ENCODE data around the gene MEOX1. TPM values are rescaled to one million over a fixed set of nuclear protein-coding genes. Genes with fewer than 3 reads are reported as not detected.

The MEOX1 gene
- total RNA-seq, 1 experiment from 2014 or later: not detected

GRCh38 chr17:43670645-43671030, 8.9 kb upstream of the MEOX1 start:
- H4K5ac ChIP-seq (ENCODE audit: insufficient read length, low read depth, low read length): no peak overlapping the region
- peaks cover 15 to 29% of the 10 kb centered on the region in 2 experiments for H3K4me1 Mint-ChIP-seq
- H3K27ac Mint-ChIP-seq: no peak overlapping the region

More at GRCh38 chr17:43670645-43671030, 8.9 kb upstream of the MEOX1 start:
- Histone ChIP-seq H3K14ac (ENCODE audit: insufficient read depth, low read length) (no peak overlapping the region), H2BK120ac (ENCODE audit: low read depth, low read length, poor library complexity, severe bottlenecking) (no peak overlapping the region), H2BK5ac (ENCODE audit: insufficient read length, low read length) (no peak overlapping the region), H3T11ph (ENCODE audit: low read length) (no peak overlapping the region), H2AK5ac (ENCODE audit: insufficient read length, low read length) (no peak overlapping the region), H2AFZ (ENCODE audit: low read length) (no peak overlapping the region), H3K56ac (ENCODE audit: insufficient read length, low read depth, low read length) (no peak overlapping the region), H3K79me2 (ENCODE audit: insufficient read depth, low read length) (no peaks in the 10 kb centered on the region), H3K27me3 (ENCODE audit: insufficient read depth, low read length) (no peaks in the 10 kb centered on the region), H3K4me1 (ENCODE audit: insufficient read depth, low read length) (0 out of 2 replicates have a peak, but pooled peaks cover 3% of the 10 kb centered on the region), H3K4me2 (ENCODE audit: insufficient read depth, insufficient read length, low read length) (no peak overlapping the region), H3K9me3 (ENCODE audit: control insufficient read depth, low read depth, low read length) (no peaks in the 10 kb centered on the region), H3K23ac (ENCODE audit: insufficient read length, low read depth, low read length) (no peak overlapping the region), H2BK15ac (ENCODE audit: low read depth, low read length) (no peak overlapping the region), H2BK12ac (ENCODE audit: insufficient read length, low read depth, low read length) (no peak overlapping the region), H3K18ac (ENCODE audit: insufficient read length, low read depth, low read length) (no peak overlapping the region), H3K79me1 (ENCODE audit: insufficient read depth, low read depth, low read length, poor library complexity, severe bottlenecking) (no peaks in the 10 kb centered on the region), H4K8ac (replicated peaks; ENCODE audit: insufficient read length, low read depth, low read length) (no peak overlapping the region), H4K91ac (ENCODE audit: insufficient read length, low read depth, low read length) (no peak overlapping the region), H3K9ac (ENCODE audit: extremely low read depth, insufficient read length, low read length) (no peak overlapping the region), H2BK20ac (ENCODE audit: low read depth, low read length, poor library complexity, severe bottlenecking) (no peak overlapping the region), H3K4ac (ENCODE audit: low read depth, low read length) (no peak overlapping the region), H4K20me1 (ENCODE audit: control insufficient read depth, insufficient read depth, insufficient read length) (no peaks in the 10 kb centered on the region), H3K27ac (ENCODE audit: insufficient read length, low read depth, low read length) (no peak overlapping the region), H3K23me2 (ENCODE audit: insufficient read length, low read depth, low read length, poor library complexity, severe bottlenecking) (no peaks in the 10 kb centered on the region)
- DNase-seq: no peak
- Mint-ChIP-seq H3K4me3 (no peak overlapping the region), H3K27me3 (ENCODE audit: low read depth) (no peaks in the 10 kb centered on the region), H3K36me3 (ENCODE audit: insufficient read depth in 1 of 3, low read depth in 3 of 3) (no peaks in the 10 kb centered on the region), H3K9me3 (no peaks in the 10 kb centered on the region)
- WGBS (ENCODE audit: extremely low coverage, insufficient read length, low lambda C conversion rate): no CpG with 5 or more reads among the region's 1 CpG
- no peak for TF ChIP-seq CTCF (conservative IDR thresholded peaks at IDR 0.05)
